B cell (primary cell): ENCODE results near the gene USP49. TPM values are rescaled to one million over a fixed set of nuclear protein-coding genes. Genes with fewer than 3 reads are reported as not detected.

Experiments
- ATAC-seq: fragments of 200-7000 bp; cut with Tn5 transposase; one replicate; pipeline ENCODE4 v1.10.0; 2021; ENCODE audit warnings: low read depth, mild to moderate bottlenecking, moderate number of reproducible peaks, moderate library complexity
- CTCF ChIA-PET: fragments of 350-600 bp; sonication (Branson Sonifier 250); formaldehyde crosslinking; loops from one replicate; lab custom pipeline; 2021; ENCODE audit warnings: antibody characterized with exemption, inconsistent platforms; lab: Charles Lee
- POLR2A ChIA-PET: fragments of 350-600 bp; sonication (Branson Sonifier 250); formaldehyde crosslinking; loops from one replicate; lab custom pipeline; 2021; ENCODE audit warnings: antibody characterized with exemption; lab: Charles Lee
- DNase-seq: peaks from one replicate; pipeline ENCODE4 v3.0.0; 2013
- H2AFZ ChIP-seq: 2 replicates; pipeline ENCODE4 v1.6.1; 2012; ENCODE audit warnings: mild to moderate bottlenecking, low read depth, low read length; ENCODE audit not compliant: insufficient read depth, poor library complexity, severe bottlenecking
- H3K27ac ChIP-seq, 2 donors: 1 replicate in 1 of 2; 2 replicates in 1 of 2; pipeline ENCODE4 v1.5.1; 2012 to 2013; ENCODE audit warnings: low read length in 2 of 2, mild to moderate bottlenecking in 2 of 2, moderate library complexity in 1 of 2
- H3K27me3 ChIP-seq, 4 experiments: fragments of 200-600 bp in 1 of 4; sonication (generic) in 1 of 4; replicated peaks in 1 of 4; 1 replicate in 2 of 4; 2 replicates in 2 of 4; pipeline versions ENCODE4 v1.6.1 to v1.7.0; 2013 to 2016; ENCODE audit warnings: low read length in 3 of 4, mild to moderate bottlenecking in 2 of 4, mixed read lengths in 1 of 4, moderate library complexity in 1 of 4; ENCODE audit not compliant: insufficient read depth in 4 of 4, control insufficient read depth in 3 of 4; ENCODE audit errors: control extremely low read depth in 1 of 4
- H3K36me3 ChIP-seq, 2 experiments: replicated peaks in 1 of 2; 1 replicate in 1 of 2; 2 replicates in 1 of 2; pipeline versions ENCODE4 v1.6.1 to v1.7.1; 2013; ENCODE audit warnings: low read length in 1 of 2; ENCODE audit not compliant: insufficient read depth in 2 of 2, control insufficient read depth in 1 of 2; ENCODE audit errors: control extremely low read depth in 1 of 2, extremely low read depth in 1 of 2
- H3K4me1 ChIP-seq, 2 donors: fragments of 200-600 bp in 1 of 2; sonication (generic) in 1 of 2; 1 replicate in 1 of 2; 2 replicates in 1 of 2; pipeline versions ENCODE4 v1.5.1 to v1.6.1; 2013 to 2017; ENCODE audit warnings: low read length in 2 of 2; ENCODE audit not compliant: control insufficient read depth in 2 of 2, insufficient read depth in 2 of 2
- H3K4me2 ChIP-seq: replicated peaks from 2 replicates; pipeline ENCODE3; 2012; ENCODE audit warnings: mild to moderate bottlenecking, low read depth, low read length; ENCODE audit not compliant: poor library complexity, severe bottlenecking
- H3K4me3 ChIP-seq, 5 experiments: fragments of 200-600 bp in 1 of 5; sonication (generic) in 1 of 5; 1 replicate in 3 of 5; 2 replicates in 2 of 5; pipeline versions ENCODE4 v1.5.1 to v1.7.0; 2011 to 2016; ENCODE audit warnings: low read length in 4 of 5, mild to moderate bottlenecking in 4 of 5, low read depth in 2 of 5, control low read depth in 1 of 5, moderate library complexity in 1 of 5; ENCODE audit not compliant: insufficient read depth in 1 of 5; ENCODE audit errors: control extremely low read depth in 1 of 5, extremely low read depth in 1 of 5
- H3K79me2 ChIP-seq: fragments of 200-600 bp; sonication (generic); one replicate; pipeline ENCODE4 v1.6.0; 2016; ENCODE audit warnings: low read length; ENCODE audit not compliant: control insufficient read depth, insufficient read depth
- H3K9ac ChIP-seq: fragments of 200-600 bp; sonication (generic); 2 replicates; pipeline ENCODE4 v1.6.1; 2017; ENCODE audit warnings: mild to moderate bottlenecking, low read length, moderate library complexity
- H3K9me3 ChIP-seq, 3 donors: one replicate each; pipeline versions ENCODE4 v1.6.1 to v1.7.1; 2013; ENCODE audit warnings: low read length in 2 of 3; ENCODE audit not compliant: control insufficient read depth in 2 of 3, insufficient read depth in 1 of 3; ENCODE audit errors: control extremely low read depth in 1 of 3
- H4K20me1 ChIP-seq: 2 replicates; pipeline ENCODE4 v1.6.0; 2012; ENCODE audit warnings: mild to moderate bottlenecking, low read length; ENCODE audit not compliant: insufficient read depth, control insufficient read depth, poor library complexity, severe bottlenecking
- H3K27ac Mint-ChIP-seq: one replicate; pipeline ENCODE4 v1.8.0; 2021; ENCODE audit warnings: mixed read lengths
- H3K27me3 Mint-ChIP-seq: one replicate; pipeline ENCODE4 v1.8.0; 2021; ENCODE audit warnings: mixed read lengths
- H3K4me1 Mint-ChIP-seq: one replicate; pipeline ENCODE4 v1.8.0; 2021; ENCODE audit warnings: mixed read lengths
- H3K4me3 Mint-ChIP-seq: one replicate; pipeline ENCODE4 v1.8.0; 2021; ENCODE audit warnings: mixed read lengths
- H3K9me3 Mint-ChIP-seq: one replicate; pipeline ENCODE4 v1.8.0; 2022; ENCODE audit warnings: mixed read lengths; ENCODE audit not compliant: insufficient read depth
- EZH2 ChIP-seq: IDR thresholded peaks from 2 replicates; pipeline ENCODE4 v1.6.1; 2012; ENCODE audit warnings: borderline replicate concordance, low read depth, mild to moderate bottlenecking, moderate library complexity, low read length; ENCODE audit not compliant: insufficient read depth, poor library complexity, severe bottlenecking
- WGBS: methylation state at CpG from one replicate; pipeline ENCODE4 v1.1.5; 2013; ENCODE audit warnings: missing lambda C conversion rate; ENCODE audit not compliant: insufficient coverage; 5-methylcytosine and 5-hydroxymethylcytosine counted together
- intact Hi-C: fragments of 100-400 bp; cut with micrococcal nuclease; formaldehyde crosslinking; loops from one replicate; pipeline ENCODE4 v1.10.0; 2022
- polyA plus RNA-seq: library from polyadenylated mRNA; depleted of rRNA; stranded (reverse); fragments of >200 nt; gene quantifications from 2 replicates; pipeline ENCODE4 v1.2.3, GENCODE V29; 2012
- total RNA-seq, 2 donors: library from RNA; stranded (reverse); fragments of 120-200 nt in 1 of 2; gene quantifications; 1 replicate in 1 of 2; 2 replicates in 1 of 2; pipeline versions ENCODE4 v1.2.3 to v1.2.4, GENCODE V29; 2013 to 2022
- TF ChIP-seq, protein P1 (sequence below): fragments of 200-600 bp; IDR thresholded peaks from one replicate; pipeline ENCODE4 v1.8.0; 2022; ENCODE audit warnings: antibody characterized with exemption, mild to moderate bottlenecking

USP49 gene
- total and polyA plus RNA-seq, 2 donors (not counting 1 experiment from before 2014, with no cell fraction given), result 2.6 to 9.9 TPM

DNA sequence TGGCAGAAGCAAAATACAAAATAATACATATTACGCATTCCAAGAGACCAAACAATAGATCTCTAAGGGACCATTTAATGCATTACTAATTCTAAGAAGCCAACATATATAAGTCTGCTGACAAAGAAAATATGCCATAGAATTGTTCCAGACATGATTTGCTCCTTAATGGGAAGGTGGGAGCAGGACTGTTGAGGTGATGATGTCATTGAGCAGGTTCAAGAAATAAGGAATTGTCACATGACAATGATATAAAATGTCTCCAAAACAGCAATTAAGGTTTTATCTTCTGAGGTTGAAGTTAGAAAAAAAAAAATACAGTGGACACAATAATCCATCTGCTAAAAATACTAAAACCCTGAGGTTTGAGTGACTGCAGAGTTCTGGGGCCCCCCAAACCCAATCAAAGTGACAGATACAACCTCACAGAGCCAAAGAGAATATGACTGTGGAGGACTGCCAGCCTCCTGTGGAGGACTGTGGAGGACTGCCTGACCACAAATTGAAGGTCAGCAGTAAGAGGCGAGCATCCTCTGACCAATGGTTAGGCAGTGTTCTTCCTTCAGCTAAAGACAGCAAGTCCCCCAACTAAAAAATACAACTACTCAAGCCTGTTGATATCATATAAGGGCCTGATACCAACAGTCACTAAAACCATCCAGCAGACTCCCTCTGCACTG lies 68.7 kb downstream of the USP49 start:
- no peak overlapping the region for H3K27ac ChIP-seq
- Mint-ChIP-seq H3K9me3 (no peaks in the 10 kb centered on the region), H3K27me3 (no peaks in the 10 kb centered on the region), H3K27ac (no peak overlapping the region), H3K4me1 (no peaks in the 10 kb centered on the region), H3K4me3 (no peak overlapping the region)
- H3K27me3 ChIP-seq, result no peaks in the 10 kb centered on the region
- no peaks in the 10 kb centered on the region for H3K9me3 ChIP-seq
- CTCF ChIA-PET, result interaction anchor here (0.9 kb wide), 1 partner anchor 45 kb away, joined by 5 read pairs; no protein-coding TSS in a partner anchor
- TF ChIP-seq EZH2, result no peak
- TF ChIP-seq, protein P1, sequence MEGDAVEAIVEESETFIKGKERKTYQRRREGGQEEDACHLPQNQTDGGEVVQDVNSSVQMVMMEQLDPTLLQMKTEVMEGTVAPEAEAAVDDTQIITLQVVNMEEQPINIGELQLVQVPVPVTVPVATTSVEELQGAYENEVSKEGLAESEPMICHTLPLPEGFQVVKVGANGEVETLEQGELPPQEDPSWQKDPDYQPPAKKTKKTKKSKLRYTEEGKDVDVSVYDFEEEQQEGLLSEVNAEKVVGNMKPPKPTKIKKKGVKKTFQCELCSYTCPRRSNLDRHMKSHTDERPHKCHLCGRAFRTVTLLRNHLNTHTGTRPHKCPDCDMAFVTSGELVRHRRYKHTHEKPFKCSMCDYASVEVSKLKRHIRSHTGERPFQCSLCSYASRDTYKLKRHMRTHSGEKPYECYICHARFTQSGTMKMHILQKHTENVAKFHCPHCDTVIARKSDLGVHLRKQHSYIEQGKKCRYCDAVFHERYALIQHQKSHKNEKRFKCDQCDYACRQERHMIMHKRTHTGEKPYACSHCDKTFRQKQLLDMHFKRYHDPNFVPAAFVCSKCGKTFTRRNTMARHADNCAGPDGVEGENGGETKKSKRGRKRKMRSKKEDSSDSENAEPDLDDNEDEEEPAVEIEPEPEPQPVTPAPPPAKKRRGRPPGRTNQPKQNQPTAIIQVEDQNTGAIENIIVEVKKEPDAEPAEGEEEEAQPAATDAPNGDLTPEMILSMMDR, result no peak
- intact Hi-C loops, result no loop called here
- no peaks in the 10 kb centered on the region for H3K79me2 ChIP-seq
- POLR2A ChIA-PET, result no interaction called here
- no peak overlapping the region for H3K4me3 ChIP-seq
- no peaks in the 10 kb centered on the region for H3K36me3 ChIP-seq
- H2AFZ ChIP-seq, result no peak overlapping the region
- no peaks in the 10 kb centered on the region for H3K4me1 ChIP-seq
- no peak overlapping the region for H3K9ac ChIP-seq
- DNase-seq (no peak), ATAC-seq (no peak)
- WGBS, result 83% methylated on average over 1 of the region's 2 CpGs
- H4K20me1 ChIP-seq, result no peaks in the 10 kb centered on the region
- H3K4me2 ChIP-seq, result no peak overlapping the region
